K562 (cell line): ENCODE measurements around the gene TK1. TPM values are rescaled to one million over a fixed set of nuclear protein-coding genes. Genes with fewer than 3 reads are reported as not detected.

ENCODE experiments used
- ATF6 ChIP-seq: sonication (generic); formaldehyde crosslinking; IDR thresholded peaks from 2 replicates; pipeline ENCODE4 v1.4.0; 2020; ENCODE audit warnings: mild to moderate bottlenecking, missing genetic modification reagents
- CHD2 ChIP-seq: IDR thresholded peaks from 2 replicates; pipeline ENCODE4 v1.6.1; 2011; ENCODE audit warnings: low read depth, low read length
- CTCF ChIP-seq, 3 experiments: IDR thresholded peaks in 2 of 3; conservative IDR thresholded peaks in 1 of 3; 2 replicates each; pipeline ENCODE4 v1.5.1; 2011 to 2012; ENCODE audit warnings: low read length in 3 of 3, mild to moderate bottlenecking in 3 of 3, control low read depth in 2 of 3, improper control_type of control experiment in 1 of 3, inconsistent platforms in 1 of 3, low read depth in 1 of 3, mixed read lengths in 1 of 3, moderate library complexity in 1 of 3; ENCODE audit not compliant: insufficient read depth in 2 of 3
- DIDO1 ChIP-seq: fragments of 450-650 bp; IDR thresholded peaks from 2 replicates; pipeline ENCODE4 v1.6.1; 2016; ENCODE audit warnings: low read depth, missing biosample characterization, missing genetic modification characterization
- FOXO4 ChIP-seq: fragments of 450-650 bp; formaldehyde crosslinking; IDR thresholded peaks from 2 replicates; pipeline ENCODE4 v1.4.0; 2020; ENCODE audit warnings: mild to moderate bottlenecking, moderate library complexity
- HBP1 ChIP-seq: fragments of 450-650 bp; formaldehyde crosslinking; IDR thresholded peaks from 2 replicates; pipeline ENCODE4 v1.4.0; 2022; ENCODE audit warnings: missing genetic modification characterization
- MCM3 ChIP-seq: fragments of 450-650 bp; IDR thresholded peaks from 2 replicates; pipeline ENCODE4 v1.6.1; 2016
- NR3C1 ChIP-seq: sonication (generic); formaldehyde crosslinking; IDR thresholded peaks from 2 replicates; pipeline ENCODE4 v1.8.1; 2022; ENCODE audit warnings: missing genetic modification reagents
- PTRF ChIP-seq: fragments of 450-650 bp; IDR thresholded peaks from 2 replicates; pipeline ENCODE4 v1.6.1; 2016; ENCODE audit warnings: mild to moderate bottlenecking, missing genetic modification characterization, missing compliant biosample characterization
- RBM22 ChIP-seq: fragments of 200-400 bp; formaldehyde crosslinking; IDR thresholded peaks from 2 replicates; pipeline ENCODE4 v1.6.1; 2018; ENCODE audit warnings: low read length, low read depth; ENCODE audit not compliant: poor library complexity, severe bottlenecking
- SMAD1 ChIP-seq: fragments of 150-350 bp; IDR thresholded peaks from 2 replicates; pipeline ENCODE4 v1.6.1; 2014; ENCODE audit warnings: low read length, low read depth; ENCODE audit not compliant: partially characterized antibody
- SP2 ChIP-seq: IDR thresholded peaks from 2 replicates; pipeline ENCODE4 v1.6.1; 2011; ENCODE audit warnings: mild to moderate bottlenecking, low read depth, low read length, moderate library complexity; ENCODE audit not compliant: poor library complexity, severe bottlenecking; ENCODE audit errors: extremely low read depth
- ZBTB33 ChIP-seq: sonication (generic); formaldehyde crosslinking; IDR thresholded peaks from 2 replicates; pipeline ENCODE4 v1.8.1; 2023; ENCODE audit warnings: mild to moderate bottlenecking, missing genetic modification reagents
- ZC3H4 ChIP-seq: sonication (generic); formaldehyde crosslinking; IDR thresholded peaks from 2 replicates; pipeline ENCODE4 v1.9.0; 2021; ENCODE audit warnings: missing genetic modification reagents, borderline replicate concordance
- ZNF764 ChIP-seq: fragments of 250-450 bp; sonication (Bioruptor Pico); IDR thresholded peaks from 2 replicates; pipeline ENCODE4 v1.4.0; 2020; ENCODE audit warnings: low read depth, mild to moderate bottlenecking, moderate library complexity
- polyA plus RNA-seq, 8 experiments: library from polyadenylated mRNA; depleted of rRNA in 4 of 8; stranded (reverse) in 5 of 8; unstranded in 3 of 8; fragments of >200 nt; fragmentation: Nextera tagmentation in 2 of 8; fragmentation: Illumina TruSeq in 1 of 8; extraction: Ambion mirVana in 2 of 8; extraction: Trizol in 1 of 8; gene quantifications; 2 replicates each; pipeline versions ENCODE4 v1.2.1 to v1.2.3, GENCODE V29; 2011 to 2014; ENCODE audit warnings: inconsistent platforms in 1 of 8, missing spikeins in 1 of 8
- total RNA-seq, 7 experiments: library from RNA; depleted of rRNA in 6 of 7; stranded (reverse); fragments of >200 nt in 6 of 7; fragmentation: Illumina TruSeq in 2 of 7; extraction: Trizol in 2 of 7; gene quantifications; 2 replicates each; pipeline versions ENCODE4 v1.2.1 to v1.2.3, GENCODE V29; 2011 to 2021; ENCODE audit warnings: low replicate concordance in 1 of 7

Gene TK1
- total and polyA plus RNA-seq, 9 of the 15 experiments (the other 6 are each of a cell fraction or from before 2014, with no cell fraction given), result 8.4 to 280 (median 103) TPM

GRCh38 chr17:78174870-78175642 is 11.8 kb downstream of the TK1 start (continued):
- no peak for TF ChIP-seq FOXO4 (CRISPR knock-in tag)
- TF ChIP-seq CHD2, result no peak
- peak; percentile 85 for TF ChIP-seq RBM22
- no peak for TF ChIP-seq SMAD1
- TF ChIP-seq DIDO1, result no peak
- TF ChIP-seq ZNF764 (CRISPR knock-in tag), result no peak
- no peak for TF ChIP-seq ZC3H4 (CRISPR knock-in tag)
- peak; percentile 31 to 37 (median 36); a peak in 4 of 6 replicates for TF ChIP-seq CTCF (IDR thresholded peaks at IDR 0.05 in 2 of 3, conservative IDR thresholded peaks at IDR 0.05 in 1 of 3; ENCODE audit: insufficient read depth in 2 of 3, low read depth in 1 of 3, low read length in 3 of 3)
- TF ChIP-seq NR3C1, result no peak
- peak; percentile 91 for TF ChIP-seq ZBTB33
- TF ChIP-seq MCM3, result no peak
- TF ChIP-seq ATF6 (CRISPR knock-in tag), result no peak
- no peak for TF ChIP-seq SP2
- no peak for TF ChIP-seq HBP1 (CRISPR knock-in tag)
- no peak for TF ChIP-seq PTRF
